Stimulated activated CD8-positive, alpha-beta memory T cell treated with anti-CD3 and anti-CD28 coated beads, Interleukin-15, amount 100 ng/mL, for 24 hours (primary cell): ENCODE data around the gene SELENOK.
"Not testable (repeated sequence)": the region's sequence is repeated elsewhere in the genome, so short reads cannot be mapped to it uniquely, and the experiment has no call there.

Experiments
- DNase-seq: peaks from one replicate; pipeline ENCODE4 v3.0.0-alpha.2; 2020; ENCODE audit warnings: low read depth

The SELENOK gene

DNA sequence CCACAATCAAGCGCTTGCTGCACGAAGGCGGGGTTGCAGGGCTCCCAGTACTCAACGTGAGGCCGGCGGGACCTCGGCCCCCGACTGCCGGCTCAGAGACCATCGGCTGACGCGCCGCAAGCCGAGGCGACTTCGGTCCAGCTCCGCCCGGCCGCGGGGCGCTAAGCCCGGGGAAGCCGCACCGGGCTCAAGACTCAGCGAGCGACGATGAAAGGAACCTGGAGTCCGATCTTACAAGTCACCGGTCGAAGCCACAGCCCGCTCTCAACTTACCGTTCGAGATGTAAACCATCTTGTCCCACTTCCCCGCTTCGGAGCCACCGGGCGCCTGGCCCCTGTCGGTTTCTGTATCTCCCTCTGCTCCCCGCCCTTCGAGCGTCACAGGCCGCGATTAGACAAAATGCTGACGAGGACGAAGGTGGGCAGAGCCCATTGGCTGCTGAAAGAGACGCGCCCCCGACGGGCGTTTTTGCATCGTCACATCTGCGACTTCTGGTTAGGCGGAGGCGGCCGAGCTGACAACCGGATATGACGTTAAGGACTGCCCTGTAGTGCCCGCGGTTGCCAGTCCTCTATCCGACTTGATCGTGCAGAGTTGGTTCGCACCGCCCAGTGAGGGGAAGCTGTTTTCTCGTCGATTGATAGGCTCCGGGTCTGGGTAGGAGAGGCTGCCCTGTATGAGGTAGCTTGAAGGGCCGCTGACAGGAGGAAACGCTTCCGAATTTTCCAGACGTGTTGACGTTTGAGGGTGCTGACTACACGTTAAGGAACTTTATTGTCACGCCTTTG lies at the start of gene SELENOK:
SELENOK (minus strand) TSS at position 363 of the 789 bp plus-strand sequence.
- DNase-seq: peak; percentile 91

DNA sequence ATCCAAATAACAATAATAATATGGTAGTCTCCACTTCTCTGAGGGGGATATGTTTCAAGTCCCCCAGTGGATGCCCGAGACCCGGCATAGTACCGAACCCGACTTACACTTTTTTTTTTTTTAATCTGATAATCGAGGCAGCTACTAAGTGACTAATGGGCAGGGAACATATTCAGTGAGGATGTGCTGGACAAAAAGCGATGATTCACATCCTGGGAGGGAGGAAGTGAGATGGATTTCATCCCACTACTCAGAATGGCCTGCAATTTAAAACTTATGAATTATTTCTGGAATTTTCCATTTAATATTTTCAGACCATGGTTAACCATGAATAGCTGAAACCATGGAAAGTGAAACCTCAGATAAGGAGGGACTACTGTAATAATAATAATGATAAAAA lies 49.5 kb upstream of the SELENOK start:
- no peak for DNase-seq

DNA sequence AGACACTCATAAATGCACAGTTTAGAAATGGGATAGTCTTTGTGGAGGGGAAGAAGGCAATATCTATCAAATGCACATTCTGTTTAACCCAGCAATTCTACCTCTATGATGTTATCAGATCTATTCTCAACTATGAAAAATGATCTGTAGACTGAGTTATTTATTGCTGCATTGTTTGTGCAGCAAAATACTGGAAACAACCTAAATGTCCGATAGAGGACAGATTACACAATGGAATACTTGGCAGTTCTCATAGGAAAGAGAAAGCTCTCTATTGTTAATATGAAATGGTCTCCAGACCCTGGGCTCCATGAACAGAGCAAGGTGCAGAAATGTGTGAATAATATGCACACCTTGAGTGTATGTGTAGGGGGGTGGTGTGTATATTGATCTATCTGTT lies 49.0 kb upstream of the SELENOK start:
- no peak for DNase-seq

DNA sequence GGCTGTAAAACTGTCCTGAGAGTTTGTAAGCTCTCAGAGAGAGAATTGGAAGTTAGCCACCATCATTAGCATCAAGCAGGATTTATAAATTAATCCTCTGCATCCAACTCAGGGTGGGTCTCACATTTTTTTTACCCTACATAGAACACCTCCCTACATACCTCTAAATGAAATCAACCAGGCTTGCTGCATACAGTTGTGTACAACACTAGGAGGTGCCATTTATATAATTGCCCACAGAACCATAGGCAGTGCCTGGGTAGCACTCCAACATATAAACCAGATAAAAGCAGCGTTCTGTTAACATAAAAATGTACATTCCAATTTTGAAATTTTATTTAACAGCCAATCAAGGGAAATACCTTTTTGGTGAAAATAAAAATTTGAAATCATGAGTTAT lies 48.2 kb upstream of the SELENOK start:
- DNase-seq: no peak

DNA sequence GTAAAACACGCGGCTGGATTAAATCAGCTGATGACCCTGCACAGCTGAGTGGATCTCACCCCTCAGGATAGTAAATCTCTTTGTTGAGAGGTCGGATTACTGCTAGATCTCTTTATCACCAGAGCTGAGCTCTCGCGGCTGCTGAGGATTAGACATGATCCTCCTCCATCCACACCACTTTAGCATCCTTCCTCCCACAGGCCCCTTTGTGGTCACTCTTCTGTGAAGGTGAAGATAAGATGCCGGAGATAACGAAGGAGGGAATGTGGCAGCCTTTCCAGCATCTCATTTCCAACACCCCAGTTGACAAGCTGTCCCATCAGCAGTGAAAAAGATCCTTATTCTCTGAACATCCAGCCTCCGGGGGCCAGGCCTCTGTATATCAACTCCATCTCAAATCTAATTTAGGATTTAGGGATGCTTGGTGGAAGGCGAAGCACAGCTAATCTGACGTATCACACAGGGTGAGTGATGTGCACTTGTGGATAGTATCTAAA lies 47.5 kb upstream of the SELENOK start:
- DNase-seq: no peak

DNA sequence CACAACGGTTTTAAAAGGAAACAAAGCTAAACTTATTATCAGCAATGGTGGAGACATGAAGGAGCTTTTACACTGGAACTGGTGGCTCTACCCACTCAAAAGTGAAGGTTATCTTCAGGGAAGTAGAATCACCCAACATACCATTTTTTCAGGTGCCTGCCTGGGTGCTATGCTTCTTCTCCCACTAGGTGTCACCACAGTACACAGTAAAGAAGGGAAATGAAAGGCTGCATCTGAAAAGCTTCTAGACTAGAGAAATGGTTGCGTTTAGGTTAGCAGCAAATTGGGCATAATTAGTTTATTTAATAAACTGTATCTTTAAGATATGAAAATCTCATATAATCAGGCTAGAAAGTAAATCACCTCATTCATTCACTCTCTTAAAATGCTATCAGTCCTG lies 47.0 kb upstream of the SELENOK start:
- DNase-seq: no peak

DNA sequence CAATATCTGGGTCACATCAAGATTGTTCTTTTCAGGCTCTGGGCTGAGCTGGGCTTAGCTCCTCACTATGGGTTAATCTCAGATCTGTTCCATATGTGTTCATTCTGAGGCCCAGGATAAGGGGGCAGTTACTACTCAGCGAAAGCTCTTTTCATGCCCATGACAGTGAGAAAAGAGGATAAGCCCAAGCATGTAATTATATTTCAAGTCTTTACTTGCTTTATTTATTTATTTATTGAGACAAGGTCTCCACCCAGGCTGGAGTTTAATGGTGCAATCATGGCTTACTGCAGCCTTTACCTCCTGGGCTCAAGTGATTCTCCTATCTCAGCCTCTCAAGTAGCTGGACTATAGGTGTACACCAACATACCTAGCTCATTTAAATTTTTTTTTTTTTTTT lies 44.7 kb upstream of the SELENOK start:
- DNase-seq: no peak

DNA sequence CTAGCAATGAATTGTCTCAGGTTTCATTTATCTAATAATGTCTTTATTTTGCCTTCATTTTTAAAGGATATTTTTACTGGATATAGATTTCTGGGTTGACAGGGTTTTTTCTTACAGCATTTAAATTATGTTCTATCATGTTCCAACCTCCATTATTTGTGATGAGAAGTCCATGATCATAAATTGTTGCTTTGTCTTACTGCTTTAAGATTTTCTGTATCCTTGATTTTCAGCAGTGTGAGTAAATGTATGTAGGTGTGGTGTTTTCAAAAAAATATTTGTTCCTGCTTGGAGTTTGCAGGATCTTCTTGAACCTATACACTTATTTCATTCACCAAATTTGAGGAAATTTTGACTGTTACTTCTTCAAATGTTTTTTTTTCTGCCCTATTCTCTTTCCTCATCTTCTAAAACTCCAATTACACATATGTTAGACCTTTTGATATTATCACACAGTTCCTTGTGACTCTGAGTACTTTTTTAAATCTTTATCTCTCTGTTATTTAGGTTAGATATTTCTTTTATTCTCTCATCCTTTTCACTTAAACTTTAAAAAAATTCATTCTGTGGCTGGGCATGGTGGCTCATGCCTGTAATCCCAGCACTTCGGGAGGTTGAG lies 43.7 kb upstream of the SELENOK start:
- no peak for DNase-seq

DNA sequence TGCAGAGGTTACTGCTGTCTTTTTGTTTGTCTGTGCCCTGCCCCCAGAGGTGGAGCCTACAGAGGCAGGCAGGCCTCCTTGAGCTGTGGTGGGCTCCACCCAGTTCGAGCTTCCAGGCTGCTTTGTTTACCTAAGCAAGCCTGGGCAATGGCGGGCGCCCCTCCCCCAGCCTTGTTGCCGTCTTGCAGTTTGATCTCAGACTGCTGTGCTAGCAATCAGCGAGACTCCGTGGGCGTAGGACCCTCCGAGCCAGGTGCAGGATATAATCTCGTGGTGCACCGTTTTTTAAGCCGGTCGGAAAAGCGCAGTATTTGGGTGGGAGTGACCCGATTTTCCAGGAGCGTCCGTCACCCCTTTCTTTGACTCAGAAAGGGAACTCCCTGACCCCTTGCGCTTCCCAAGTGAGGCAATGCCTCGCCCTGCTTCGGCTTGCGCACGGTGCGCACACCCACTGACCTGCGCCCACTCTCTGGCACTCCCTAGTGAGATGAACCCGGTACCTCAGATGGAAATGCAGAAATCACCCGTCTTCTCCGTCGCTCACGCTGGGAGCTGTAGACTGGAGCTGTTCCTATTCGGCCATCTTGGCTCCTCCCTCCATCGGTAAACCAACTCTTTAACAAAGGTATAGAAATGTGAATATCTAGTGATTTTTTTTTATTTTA lies 35.7 kb upstream of the SELENOK start:
- not testable (repeated sequence) for DNase-seq

DNA sequence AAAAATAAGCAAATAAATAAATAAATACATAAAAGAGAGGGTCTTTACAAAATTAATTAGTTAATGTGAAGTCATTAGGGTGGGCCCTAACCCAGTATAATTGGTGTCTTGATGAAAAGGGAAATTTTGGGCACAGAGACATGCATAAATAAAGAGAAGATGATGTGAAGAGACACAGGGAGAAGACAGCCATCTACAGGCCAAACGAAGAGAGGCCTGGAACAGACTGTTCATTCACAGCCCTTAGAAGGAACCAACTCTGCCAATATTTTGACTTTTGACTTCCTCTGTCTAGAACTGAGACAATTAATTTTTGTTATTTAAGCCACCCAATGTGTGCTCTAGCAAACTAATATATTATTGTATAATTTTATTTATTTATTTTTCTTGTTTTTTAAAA lies 29.6 kb upstream of the SELENOK start:
- DNase-seq: no peak

DNA sequence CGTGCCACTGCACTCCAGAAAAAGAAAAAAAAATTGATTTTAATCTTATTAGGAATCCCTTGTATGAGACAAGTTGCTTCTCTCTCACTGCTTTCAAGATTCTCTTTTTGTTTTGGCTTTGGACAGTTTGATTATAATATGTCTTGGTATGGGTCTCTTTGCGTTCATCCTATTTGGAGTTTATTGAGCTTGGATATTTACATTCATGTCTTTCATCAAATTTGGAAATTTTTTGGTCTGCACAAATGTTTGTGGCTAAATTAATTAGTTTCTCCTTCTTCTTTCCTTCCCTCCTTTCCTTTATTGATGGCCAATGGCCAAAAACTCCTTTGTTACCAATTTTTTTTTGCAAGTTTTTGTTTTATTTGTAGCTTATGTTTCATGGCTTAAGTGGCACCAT lies 28.1 kb upstream of the SELENOK start:
- DNase-seq: no peak

DNA sequence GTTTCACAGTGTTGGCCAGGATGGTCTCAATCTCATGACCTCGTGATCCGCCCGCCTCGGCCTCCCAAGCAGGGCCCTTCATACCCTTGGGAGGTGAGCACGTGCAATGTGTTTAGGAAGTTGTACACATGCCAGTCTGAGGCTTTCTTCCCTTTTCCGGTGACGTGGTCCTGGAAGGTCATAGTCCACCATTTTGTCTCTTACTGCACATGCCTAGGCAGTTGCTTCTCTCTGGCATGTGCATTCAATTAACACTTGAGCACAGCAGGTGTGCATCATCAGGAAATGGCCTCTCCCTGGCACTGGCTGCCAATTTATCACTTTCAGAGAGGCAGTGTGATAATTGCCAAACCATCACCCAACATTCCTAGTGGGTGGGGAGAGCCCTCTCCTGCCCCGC lies 21.7 kb upstream of the SELENOK start:
- DNase-seq: no peak

DNA sequence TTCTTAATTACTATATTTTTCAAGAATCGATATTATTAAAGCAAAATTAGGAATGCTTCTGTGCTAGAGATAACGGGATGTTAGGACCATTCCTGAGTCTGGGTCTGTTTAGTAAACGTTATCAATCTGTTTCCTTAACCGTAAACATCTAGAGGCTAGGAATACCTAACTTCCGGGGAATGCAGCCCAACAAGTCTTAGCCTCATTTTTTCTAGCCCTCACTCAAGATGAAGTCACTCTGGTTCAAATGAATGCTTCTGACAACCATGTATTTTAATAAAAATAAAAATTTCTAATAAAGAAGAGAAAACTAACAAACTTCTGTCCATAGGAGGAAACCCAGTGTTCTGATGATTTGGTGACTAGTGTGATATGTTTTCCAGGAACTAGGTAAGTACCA lies 11.1 kb upstream of the SELENOK start:
- DNase-seq: no peak

DNA sequence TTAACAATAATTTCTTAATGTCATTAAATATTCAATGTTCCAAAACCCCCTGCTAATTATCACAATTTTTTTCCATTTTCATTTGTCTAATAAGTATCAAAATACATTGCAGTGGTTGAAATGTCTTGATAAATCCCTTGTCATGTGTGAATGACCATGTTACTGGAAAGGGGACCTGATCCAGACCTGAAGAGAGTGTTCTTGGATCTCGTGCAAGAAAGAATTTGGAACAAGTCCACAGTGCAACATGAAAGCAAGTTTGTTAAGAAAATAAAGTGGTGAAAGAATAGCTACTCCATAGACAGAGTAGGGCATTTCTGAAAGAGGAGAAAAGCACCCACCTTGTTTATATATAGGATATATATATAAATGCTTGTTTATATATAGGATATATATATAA lies 10.4 kb upstream of the SELENOK start:
- DNase-seq: no peak

DNA sequence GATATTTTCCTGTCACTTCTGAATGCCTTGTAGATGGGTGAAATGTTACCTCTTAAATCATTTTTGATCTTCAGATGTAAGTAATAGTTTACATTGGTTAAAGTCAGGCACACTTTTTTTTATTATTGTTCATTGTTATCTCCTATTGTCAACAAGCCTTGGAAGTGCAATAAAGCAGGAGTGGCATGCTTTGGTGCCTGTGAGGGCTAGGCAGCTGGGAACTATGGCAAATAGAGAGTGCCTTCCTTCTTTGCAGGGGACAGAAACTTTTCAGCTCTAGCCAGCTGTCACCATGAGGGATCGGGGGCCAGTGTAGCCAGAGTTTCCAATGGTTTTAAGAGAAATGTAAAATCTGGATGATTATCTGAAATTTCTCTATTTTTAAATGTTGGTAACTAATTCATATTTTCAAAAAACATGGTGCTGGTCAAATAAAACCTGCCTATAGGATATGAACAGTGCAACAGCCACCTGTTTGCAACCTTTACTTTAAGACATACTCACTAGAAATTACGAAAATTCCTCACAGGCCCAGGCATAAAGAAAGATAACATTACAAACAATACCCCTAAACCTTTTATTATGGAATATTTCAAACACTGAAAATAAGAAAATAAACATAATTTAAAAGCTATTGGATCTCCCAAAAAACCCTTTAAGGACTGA lies 9.1 kb upstream of the SELENOK start:
- no peak for DNase-seq

DNA sequence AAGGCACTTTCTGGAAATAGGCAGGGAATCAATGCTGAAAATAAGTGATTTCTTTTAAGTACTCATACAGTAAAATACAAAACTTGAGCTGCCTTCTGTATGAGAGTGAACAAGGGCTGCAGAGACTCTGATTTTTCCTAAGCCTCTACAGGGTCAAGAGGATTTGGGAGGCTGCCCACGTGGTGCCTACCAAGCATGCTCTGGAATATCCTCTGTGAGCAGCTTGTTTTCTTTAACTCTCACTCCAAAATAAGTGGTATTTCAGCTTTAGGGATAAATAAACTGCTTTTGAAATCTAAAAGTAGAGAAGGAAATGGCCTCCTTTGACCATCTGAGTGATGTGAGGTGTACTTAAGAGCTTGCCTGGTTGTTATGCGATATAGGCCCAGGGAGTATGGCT lies 8.1 kb upstream of the SELENOK start:
- DNase-seq: no peak

DNA sequence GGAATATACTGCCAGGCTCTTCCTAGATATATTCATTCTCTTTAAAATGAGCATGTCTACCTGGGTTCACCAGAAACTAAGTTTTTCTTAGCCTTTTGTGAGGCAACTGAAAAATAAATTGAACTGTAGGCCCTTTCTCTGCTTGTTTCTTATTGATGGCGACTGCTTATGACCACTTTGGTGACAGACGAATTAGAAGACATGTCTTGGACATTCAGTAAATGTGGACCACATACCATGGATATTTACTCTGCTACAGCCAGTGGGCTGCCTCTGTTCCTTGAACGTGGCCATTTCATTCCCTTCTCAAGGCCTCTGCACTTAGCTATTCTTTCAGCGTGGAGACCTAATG lies 603 bp upstream of the SELENOK start:
- no peak for DNase-seq

DNA sequence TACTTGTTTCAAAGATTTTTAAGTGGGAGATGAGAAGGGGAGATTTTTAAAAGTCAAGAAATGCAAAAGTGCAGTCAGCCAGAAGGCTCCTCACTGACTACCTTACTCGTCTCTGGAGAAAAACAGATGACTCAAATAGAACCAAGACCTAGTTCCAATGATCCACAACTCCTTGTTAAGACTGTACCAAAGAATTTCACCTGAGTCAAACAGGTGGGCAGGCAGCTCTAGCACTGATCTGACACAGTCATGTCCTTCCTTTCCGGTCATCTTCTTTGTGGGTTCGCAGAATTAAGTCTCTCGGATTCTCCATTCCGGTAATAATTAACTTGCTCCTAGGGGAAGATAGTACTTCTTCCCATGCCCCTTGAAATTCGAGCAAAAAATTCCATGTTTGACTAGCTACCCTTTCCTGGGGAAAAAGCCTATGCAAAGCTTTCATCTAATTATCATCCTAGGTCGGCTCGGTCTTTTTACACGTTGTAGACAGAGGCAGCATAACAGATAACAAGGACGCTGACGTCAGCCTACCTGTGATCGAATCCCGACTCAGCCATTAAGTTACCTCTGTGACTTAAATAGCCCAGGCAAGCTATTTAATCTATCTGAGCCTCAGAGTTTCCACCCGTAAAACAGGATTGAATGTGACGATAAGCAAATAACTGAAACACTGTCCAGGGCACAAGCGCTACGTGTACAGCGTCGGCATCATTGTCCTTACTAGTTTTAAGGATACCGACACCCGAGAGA lies 758 bp downstream of the SELENOK start:
- DNase-seq: no peak

DNA sequence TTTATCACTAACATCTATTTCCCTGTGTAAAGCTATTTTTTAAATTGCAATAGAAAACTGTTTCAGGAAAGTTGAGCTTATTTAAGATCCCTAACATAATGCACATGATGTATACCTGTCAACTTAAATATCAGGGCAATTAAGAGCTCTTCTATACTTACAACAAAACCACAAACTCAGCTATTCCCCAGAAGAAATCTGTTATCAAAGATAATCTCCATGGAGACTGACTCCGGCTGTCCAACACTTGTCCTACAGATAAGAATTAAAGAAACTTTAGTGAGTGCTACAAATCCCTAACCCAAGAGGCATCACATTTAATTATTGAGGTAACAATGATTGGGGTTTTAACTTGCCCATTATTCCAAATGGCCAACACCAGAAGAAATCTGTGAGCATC lies 3.4 kb downstream of the SELENOK start:
- no peak for DNase-seq

DNA sequence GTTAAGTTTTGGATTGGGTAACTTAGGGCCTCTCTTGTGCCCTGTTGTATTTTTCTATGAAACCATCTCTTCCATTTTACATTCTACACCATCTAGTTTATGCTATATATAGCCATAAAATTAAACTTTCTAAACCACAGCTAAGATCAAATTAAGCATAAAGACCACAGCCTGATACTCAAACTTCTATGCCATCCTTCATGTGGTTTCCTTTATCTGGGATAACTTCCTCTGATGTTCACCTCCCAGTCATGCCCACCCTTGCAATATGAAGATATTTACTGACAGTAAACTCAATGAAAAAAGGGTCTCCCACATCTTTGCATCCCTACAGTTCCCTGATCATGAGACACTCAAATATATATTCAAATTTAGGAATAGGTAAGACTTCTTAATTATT lies 4.2 kb downstream of the SELENOK start:
- no peak for DNase-seq

DNA sequence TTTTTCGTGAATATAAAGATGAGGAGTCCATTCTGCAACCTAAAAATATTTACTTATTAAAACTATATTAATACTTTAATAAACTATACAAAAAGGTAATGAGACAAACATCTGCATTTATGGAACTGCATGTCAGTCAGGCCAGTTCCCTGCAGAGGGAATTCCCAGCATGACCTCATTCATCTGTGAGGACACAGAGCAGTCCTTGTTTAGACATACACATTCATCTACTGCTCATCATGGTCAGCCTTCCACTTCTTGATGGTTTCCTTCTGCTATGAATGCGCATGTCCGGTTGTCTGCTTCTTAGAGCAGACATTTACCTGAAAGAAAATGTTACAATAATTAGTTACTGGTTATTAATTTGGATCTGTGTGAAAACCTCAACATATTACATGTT lies 6.4 kb downstream of the SELENOK start:
- no peak for DNase-seq

DNA sequence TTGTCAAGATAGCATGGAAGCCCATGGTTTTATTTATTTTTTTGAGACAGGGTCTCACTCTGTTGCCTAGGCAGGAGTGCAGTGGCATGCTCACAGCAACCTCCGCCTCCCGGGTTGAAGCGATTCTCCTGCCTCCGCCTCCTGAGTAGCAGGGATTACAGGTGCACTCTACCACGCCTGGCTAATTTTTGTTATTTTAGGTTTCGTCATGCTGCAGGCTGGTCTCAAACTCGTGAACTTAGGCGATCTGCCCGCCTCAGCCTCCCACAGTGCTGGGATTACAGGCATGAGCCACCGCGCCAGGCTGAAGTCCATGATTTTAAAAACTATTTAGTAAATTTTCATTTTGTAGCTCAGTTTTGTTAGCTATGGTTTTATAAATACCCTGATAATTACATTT lies 7.0 kb downstream of the SELENOK start:
- no peak for DNase-seq
